K562 (cell line): ENCODE measurements around the gene ATAD3B.
"Not testable (repeated sequence)": the region's sequence is repeated elsewhere in the genome, so short reads cannot be mapped to it uniquely, and the experiment has no call there.

Experiments
- CTCF ChIP-seq, 3 experiments: IDR thresholded peaks in 2 of 3; conservative IDR thresholded peaks in 1 of 3; 2 replicates each; pipeline ENCODE4 v1.5.1; 2011 to 2012; ENCODE audit warnings: low read length in 3 of 3, mild to moderate bottlenecking in 3 of 3, control low read depth in 2 of 3, improper control_type of control experiment in 1 of 3, inconsistent platforms in 1 of 3, low read depth in 1 of 3, mixed read lengths in 1 of 3, moderate library complexity in 1 of 3; ENCODE audit not compliant: insufficient read depth in 2 of 3
- NRF1 ChIP-seq, 2 experiments: fragments of 450-650 bp; IDR thresholded peaks in 1 of 2; conservative IDR thresholded peaks in 1 of 2; 2 replicates each; pipeline ENCODE4 v1.6.1; 2014; ENCODE audit warnings: mild to moderate bottlenecking in 2 of 2

DNA sequence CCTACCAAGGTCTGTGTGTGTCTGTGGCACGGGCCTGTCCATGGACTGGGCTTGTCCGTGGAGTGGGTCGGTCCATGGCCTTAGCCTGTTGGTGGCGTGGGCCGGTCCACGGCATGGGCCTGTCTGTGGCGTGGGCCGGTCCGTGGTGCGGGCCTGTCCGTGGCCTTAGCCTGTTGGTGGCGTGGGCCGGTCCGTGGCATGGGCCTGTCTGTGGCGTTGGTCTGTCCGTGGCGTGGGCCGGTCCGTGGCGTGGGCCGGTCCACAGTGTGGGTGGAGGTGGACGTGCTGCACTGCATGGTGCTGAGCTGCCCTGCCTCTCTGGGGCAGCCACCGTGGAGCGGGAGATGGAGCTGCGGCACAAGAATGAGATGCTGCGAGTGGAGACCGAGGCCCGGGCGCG lies 10.2 kb downstream of the ATAD3B start:
- not testable (repeated sequence) for TF ChIP-seq CTCF (IDR thresholded peaks at IDR 0.05 in 2 of 3, conservative IDR thresholded peaks at IDR 0.05 in 1 of 3; ENCODE audit: insufficient read depth in 2 of 3, low read depth in 1 of 3, low read length in 3 of 3); NRF1 (conservative IDR thresholded peaks at IDR 0.05 in 1 of 2, IDR thresholded peaks at IDR 0.05 in 1 of 2)
